ENCODE measurements around the gene MAP4K2. TPM values are rescaled to one million over a fixed set of nuclear protein-coding genes. Genes with fewer than 3 reads are reported as not detected.

Gene MAP4K2
- total and polyA plus RNA-seq, 2 of the 8 experiments (the other 6 are each of a cell fraction or from before 2014, with no cell fraction given): 20.1 to 20.7 TPM

- Histone ChIP-seq H3K4me3 (ENCODE audit: extremely low read depth in 1 of 4, insufficient read depth in 2 of 4, low read depth in 3 of 4, low read length in 4 of 4) (no peak overlapping the region), H3K36me3 (ENCODE audit: control insufficient read depth in 2 of 4, insufficient read depth in 4 of 4, low read length in 3 of 4) (no peaks in the 10 kb centered on the region; a peak in 1 of 8 replicates), H3K4me1 (replicated peaks in 1 of 4; ENCODE audit: control insufficient read depth in 3 of 4, insufficient read depth in 4 of 4, low read length in 3 of 4) (peaks cover 0 to 11% (median 8%) of the 10 kb centered on the region in 4 experiments; a peak in 5 of 7 replicates), H2BK20ac (ENCODE audit: low read length) (no peak overlapping the region), H4K91ac (replicated peaks; ENCODE audit: insufficient read length, low read length) (no peak overlapping the region), H2AK5ac (ENCODE audit: low read depth, low read length) (no peak overlapping the region), H2BK12ac (ENCODE audit: low read depth, low read length) (no peak overlapping the region), H2BK120ac (replicated peaks; ENCODE audit: low read depth, low read length) (no peak overlapping the region), H3K27me3 (replicated peaks in 1 of 4; ENCODE audit: control insufficient read depth in 3 of 4, extremely low read depth in 1 of 4, insufficient read depth in 3 of 4, low read length in 3 of 4) (peaks cover 0 to 13% (median 9%) of the 10 kb centered on the region in 4 experiments; a peak in 5 of 7 replicates), H3K27ac (ENCODE audit: low read depth, low read length) (no peak overlapping the region), H3K79me1 (ENCODE audit: low read depth, low read length) (no peaks in the 10 kb centered on the region), H2AFZ (ENCODE audit: low read length) (no peak overlapping the region), H3K79me2 (ENCODE audit: control insufficient read depth in 1 of 2, insufficient read depth in 2 of 2, low read length in 2 of 2) (no peaks in the 10 kb centered on the region), H3K18ac (ENCODE audit: extremely low read depth, low read length) (no peak overlapping the region), H3K23me2 (ENCODE audit: low read depth, low read length) (peaks cover 19% of the 10 kb centered on the region; the same call in 1 of the 2 replicates), H3K9me3 (ENCODE audit: insufficient read depth in 2 of 2, low read depth in 1 of 2, low read length in 1 of 2) (no peaks in the 10 kb centered on the region), H3K4ac (replicated peaks; ENCODE audit: insufficient read length, low read depth, low read length) (no peak overlapping the region), H3K4me2 (ENCODE audit: insufficient read depth in 1 of 2, low read depth in 2 of 2, low read length in 2 of 2) (no peak overlapping the region), H2BK15ac (ENCODE audit: low read length) (no peak overlapping the region), H3K56ac (replicated peaks; ENCODE audit: insufficient read length, low read depth, low read length) (no peak overlapping the region), H3K9ac (replicated peaks in 1 of 4; ENCODE audit: extremely low read depth in 1 of 4, low read depth in 3 of 4, low read length in 3 of 4) (no peak overlapping the region), H3K14ac (ENCODE audit: insufficient read length) (no peak overlapping the region), H3K23ac (ENCODE audit: insufficient read length) (no peak overlapping the region), H4K8ac (ENCODE audit: extremely low read depth, insufficient read depth, low read length) (no peak overlapping the region), H2BK5ac (ENCODE audit: low read depth, low read length) (no peak overlapping the region), H4K20me1 (replicated peaks in 1 of 2; ENCODE audit: control insufficient read depth in 1 of 2, insufficient read depth in 2 of 2, low read length in 2 of 2) (no peaks in the 10 kb centered on the region), H4K5ac (ENCODE audit: insufficient read length, low read depth, low read length) (no peak overlapping the region)
- POLR2A ChIA-PET (ENCODE audit: partially characterized antibody): interaction anchor here (1.8 to 42.9 kb wide), 2 partner anchors 11 to 18 kb away, joined by 8 to 1087 read pairs; partner anchors contain the start of genes PYGM and SF1
- WGBS, 2 experiments (ENCODE audit: extremely low coverage in 1 of 2, insufficient coverage in 1 of 2, insufficient read length in 1 of 2, insufficient replicate concordance in 2 of 2, low coverage in 1 of 2, low lambda C conversion rate in 2 of 2, missing lambda C conversion rate in 1 of 2): 95% methylated on average over 15 of the region's 15 CpGs; no CpG with 5 or more reads in 1 of the 2 experiments
- FAIRE-seq (no peak), DNase-seq (ENCODE audit: low read depth in 1 of 2, low spot score in 2 of 2) (no peak)
- CTCF ChIA-PET (ENCODE audit: partially characterized antibody): interaction anchor here (0.6 to 23.7 kb wide), 7 partner anchors 12 to 400 kb away, joined by 3 to 376 read pairs (median 4); partner anchors contain the start of gene PYGM
- TF ChIP-seq PHF8 (conservative IDR thresholded peaks at IDR 0.05; ENCODE audit: low read depth, low read length) (no peak), BACH1 (IDR thresholded peaks at IDR 0.05; ENCODE audit: low read length) (no peak), KDM5A (IDR thresholded peaks at IDR 0.05; ENCODE audit: low read length) (no peak), SRF (IDR thresholded peaks at IDR 0.05; ENCODE audit: low read depth, low read length) (no peak), SIRT6 (IDR thresholded peaks at IDR 0.05; ENCODE audit: low read length) (no peak)
Measured at GRCh38 chr11:64747961-64748665, 54.9 kb downstream of the MAP4K2 start.

All from H1 (cell line).